ENCODE measurements around the gene DNAJB13.

DNAJB13 gene

GRCh38 chr11:73998846-73999575 lies 48.2 kb downstream of the DNAJB13 start:
- Histone ChIP-seq H3K4me3 (no peak overlapping the region), H3K9me3 (ENCODE audit: low read depth, low read length) (no peaks in the 10 kb centered on the region), H3K27ac (no peak overlapping the region), H3K36me3 (ENCODE audit: insufficient read depth, low read length) (peaks cover 4% of the 10 kb centered on the region; the same call in 1 of the 2 replicates), H3K9ac (ENCODE audit: insufficient read length) (no peak overlapping the region)
- TF ChIP-seq FOXP2 (optimal IDR thresholded peaks at IDR 0.05; ENCODE audit: control extremely low read depth, extremely low read length, insufficient read depth) (no peak), EZH2 (IDR thresholded peaks at IDR 0.05) (no peak), POLR2AphosphoS5 (IDR thresholded peaks at IDR 0.05; ENCODE audit: borderline replicate concordance, low read depth, low read length) (no peak)
- no peak for DNase-seq (ENCODE audit: low read depth, low spot score)

- Histone ChIP-seq H3K9ac (ENCODE audit: insufficient read length) (no peak overlapping the region), H3K9me3 (ENCODE audit: low read depth, low read length) (no peaks in the 10 kb centered on the region), H3K4me3 (no peak overlapping the region), H3K36me3 (ENCODE audit: insufficient read depth, low read length) (peaks cover 4% of the 10 kb centered on the region; the same call in 1 of the 2 replicates), H3K27ac (no peak overlapping the region)
- TF ChIP-seq EZH2 (IDR thresholded peaks at IDR 0.05) (no peak), FOXP2 (optimal IDR thresholded peaks at IDR 0.05; ENCODE audit: control extremely low read depth, extremely low read length, insufficient read depth) (no peak), POLR2AphosphoS5 (IDR thresholded peaks at IDR 0.05; ENCODE audit: borderline replicate concordance, low read depth, low read length) (no peak)
- no peak for DNase-seq (ENCODE audit: low read depth, low spot score)
These were observed 48.9 kb downstream of the DNAJB13 start for GRCh38 chr11:73999581-74000306.

GRCh38 chr11:74000307-74001133 lies 49.7 kb downstream of the DNAJB13 start:
- Histone ChIP-seq H3K9ac (ENCODE audit: insufficient read length) (no peak overlapping the region), H3K27ac (no peak overlapping the region), H3K9me3 (ENCODE audit: low read depth, low read length) (no peaks in the 10 kb centered on the region), H3K36me3 (ENCODE audit: insufficient read depth, low read length) (peaks cover 4% of the 10 kb centered on the region; the same call in 1 of the 2 replicates), H3K4me3 (no peak overlapping the region)
- no peak for TF ChIP-seq EZH2 (IDR thresholded peaks at IDR 0.05)
- no peak for TF ChIP-seq POLR2AphosphoS5 (IDR thresholded peaks at IDR 0.05; ENCODE audit: borderline replicate concordance, low read depth, low read length)
- TF ChIP-seq FOXP2 (optimal IDR thresholded peaks at IDR 0.05; ENCODE audit: control extremely low read depth, extremely low read length, insufficient read depth) = no peak
- no peak for DNase-seq (ENCODE audit: low read depth, low spot score)

- DNase-seq (ENCODE audit: low read depth, low spot score) = no peak
- Histone ChIP-seq H3K27ac (no peak overlapping the region), H3K36me3 (ENCODE audit: insufficient read depth, low read length) (peaks cover 4% of the 10 kb centered on the region; the same call in 1 of the 2 replicates), H3K4me3 (no peak overlapping the region), H3K9me3 (ENCODE audit: low read depth, low read length) (no peaks in the 10 kb centered on the region), H3K9ac (ENCODE audit: insufficient read length) (no peak overlapping the region)
- TF ChIP-seq EZH2 (IDR thresholded peaks at IDR 0.05) (no peak), POLR2AphosphoS5 (IDR thresholded peaks at IDR 0.05; ENCODE audit: borderline replicate concordance, low read depth, low read length) (no peak), FOXP2 (optimal IDR thresholded peaks at IDR 0.05; ENCODE audit: control extremely low read depth, extremely low read length, insufficient read depth) (no peak)
These were observed 51.0 kb downstream of the DNAJB13 start for GRCh38 chr11:74001822-74002286.

GRCh38 chr11:74002832-74003231 lies 52.0 kb downstream of the DNAJB13 start:
- Histone ChIP-seq H3K36me3 (ENCODE audit: insufficient read depth, low read length) (peaks cover 4% of the 10 kb centered on the region; the same call in 1 of the 2 replicates), H3K27ac (no peak overlapping the region), H3K9ac (ENCODE audit: insufficient read length) (no peak overlapping the region), H3K4me3 (no peak overlapping the region), H3K9me3 (ENCODE audit: low read depth, low read length) (no peaks in the 10 kb centered on the region)
- TF ChIP-seq FOXP2 (optimal IDR thresholded peaks at IDR 0.05; ENCODE audit: control extremely low read depth, extremely low read length, insufficient read depth) (no peak), EZH2 (IDR thresholded peaks at IDR 0.05) (no peak), POLR2AphosphoS5 (IDR thresholded peaks at IDR 0.05; ENCODE audit: borderline replicate concordance, low read depth, low read length) (no peak)
- DNase-seq (ENCODE audit: low read depth, low spot score) = no peak

GRCh38 chr11:74004046-74004695 lies 53.3 kb downstream of the DNAJB13 start:
- TF ChIP-seq FOXP2 (optimal IDR thresholded peaks at IDR 0.05; ENCODE audit: control extremely low read depth, extremely low read length, insufficient read depth) = no peak
- no peak for TF ChIP-seq EZH2 (IDR thresholded peaks at IDR 0.05)
- no peak for TF ChIP-seq POLR2AphosphoS5 (IDR thresholded peaks at IDR 0.05; ENCODE audit: borderline replicate concordance, low read depth, low read length)
- no peak for DNase-seq (ENCODE audit: low read depth, low spot score)
- Histone ChIP-seq H3K4me3 (no peak overlapping the region), H3K36me3 (ENCODE audit: insufficient read depth, low read length) (peaks cover 4% of the 10 kb centered on the region; the same call in 1 of the 2 replicates), H3K9ac (ENCODE audit: insufficient read length) (no peak overlapping the region), H3K9me3 (ENCODE audit: low read depth, low read length) (no peaks in the 10 kb centered on the region), H3K27ac (no peak overlapping the region)

- Histone ChIP-seq H3K27ac (no peak overlapping the region), H3K4me3 (no peak overlapping the region), H3K9ac (ENCODE audit: insufficient read length) (no peak overlapping the region), H3K36me3 (ENCODE audit: insufficient read depth, low read length) (peaks cover 4% of the 10 kb centered on the region; the same call in 1 of the 2 replicates), H3K9me3 (ENCODE audit: low read depth, low read length) (no peaks in the 10 kb centered on the region)
- no peak for DNase-seq (ENCODE audit: low read depth, low spot score)
- no peak for TF ChIP-seq POLR2AphosphoS5 (IDR thresholded peaks at IDR 0.05; ENCODE audit: borderline replicate concordance, low read depth, low read length)
- no peak for TF ChIP-seq FOXP2 (optimal IDR thresholded peaks at IDR 0.05; ENCODE audit: control extremely low read depth, extremely low read length, insufficient read depth)
- no peak for TF ChIP-seq EZH2 (IDR thresholded peaks at IDR 0.05)
These were observed 54.2 kb downstream of the DNAJB13 start for GRCh38 chr11:74004759-74005615.

Data from SK-N-MC (cell line).